ENCODE results near the gene PLAA. TPM values are rescaled to one million over a fixed set of nuclear protein-coding genes. Genes with fewer than 3 reads are reported as not detected.

Gene PLAA
- total RNA-seq (10 to 100 TPM; 28.0 to 31.0 TPM), polyA plus RNA-seq (ENCODE audit: insufficient read length in 6 of 6) (10 to 100 TPM; 31.1 to 36.8 (median 34.1) TPM)
- long read RNA-seq, donor 1, full-length matches to known transcripts, result 5 of 26 reads
- long read RNA-seq, donor 1, partial matches to known transcripts, result 15 of 26 reads
- long read RNA-seq, donor 1, other reads (novel, unspliced or antisense), result 6 of 26 reads
- long read RNA-seq, donor 2, full-length matches to known transcripts, result 9 of 9 reads
- long read RNA-seq, donor 2, partial matches to known transcripts, result 0 of 9 reads
- long read RNA-seq, donor 2, other reads (novel, unspliced or antisense), result 0 of 9 reads
- long read RNA-seq, donor 3, full-length matches to known transcripts, result 5 of 5 reads
- long read RNA-seq, donor 3, partial matches to known transcripts, result 0 of 5 reads
- long read RNA-seq, donor 3, other reads (novel, unspliced or antisense), result 0 of 5 reads
- long read RNA-seq, donor 4, full-length matches to known transcripts, result 1 of 4 reads
- long read RNA-seq, donor 4, partial matches to known transcripts, result 2 of 4 reads
- long read RNA-seq, donor 4, other reads (novel, unspliced or antisense), result 1 of 4 reads
- long read RNA-seq, donor 5, result 0 reads
- long read RNA-seq, donor 6, full-length matches to known transcripts, result 1 of 1 reads
- long read RNA-seq, donor 6, partial matches to known transcripts, result 0 of 1 reads
- long read RNA-seq, donor 6, other reads (novel, unspliced or antisense), result 0 of 1 reads
- long read RNA-seq, donor 7, full-length matches to known transcripts, result 2 of 2 reads
- long read RNA-seq, donor 7, partial matches to known transcripts, result 0 of 2 reads
- long read RNA-seq, donor 7, other reads (novel, unspliced or antisense), result 0 of 2 reads
- long read RNA-seq, donor 8, full-length matches to known transcripts, result 2 of 2 reads
- long read RNA-seq, donor 8, partial matches to known transcripts, result 0 of 2 reads
- long read RNA-seq, donor 8, other reads (novel, unspliced or antisense), result 0 of 2 reads
- long read RNA-seq, donor 9, result 0 reads
- long read RNA-seq, donor 10, partial matches to known transcripts, result 1 of 1 reads
- long read RNA-seq, donor 10, other reads (novel, unspliced or antisense), result 0 of 1 reads
- long read RNA-seq, donor 11, full-length matches to known transcripts, result 9 of 9 reads
- long read RNA-seq, donor 11, partial matches to known transcripts, result 0 of 9 reads
- long read RNA-seq, donor 11, other reads (novel, unspliced or antisense), result 0 of 9 reads
- long read RNA-seq, donor 12, full-length matches to known transcripts, result 2 of 2 reads
- long read RNA-seq, donor 12, partial matches to known transcripts, result 0 of 2 reads
- long read RNA-seq, donor 12, other reads (novel, unspliced or antisense), result 0 of 2 reads

DNA sequence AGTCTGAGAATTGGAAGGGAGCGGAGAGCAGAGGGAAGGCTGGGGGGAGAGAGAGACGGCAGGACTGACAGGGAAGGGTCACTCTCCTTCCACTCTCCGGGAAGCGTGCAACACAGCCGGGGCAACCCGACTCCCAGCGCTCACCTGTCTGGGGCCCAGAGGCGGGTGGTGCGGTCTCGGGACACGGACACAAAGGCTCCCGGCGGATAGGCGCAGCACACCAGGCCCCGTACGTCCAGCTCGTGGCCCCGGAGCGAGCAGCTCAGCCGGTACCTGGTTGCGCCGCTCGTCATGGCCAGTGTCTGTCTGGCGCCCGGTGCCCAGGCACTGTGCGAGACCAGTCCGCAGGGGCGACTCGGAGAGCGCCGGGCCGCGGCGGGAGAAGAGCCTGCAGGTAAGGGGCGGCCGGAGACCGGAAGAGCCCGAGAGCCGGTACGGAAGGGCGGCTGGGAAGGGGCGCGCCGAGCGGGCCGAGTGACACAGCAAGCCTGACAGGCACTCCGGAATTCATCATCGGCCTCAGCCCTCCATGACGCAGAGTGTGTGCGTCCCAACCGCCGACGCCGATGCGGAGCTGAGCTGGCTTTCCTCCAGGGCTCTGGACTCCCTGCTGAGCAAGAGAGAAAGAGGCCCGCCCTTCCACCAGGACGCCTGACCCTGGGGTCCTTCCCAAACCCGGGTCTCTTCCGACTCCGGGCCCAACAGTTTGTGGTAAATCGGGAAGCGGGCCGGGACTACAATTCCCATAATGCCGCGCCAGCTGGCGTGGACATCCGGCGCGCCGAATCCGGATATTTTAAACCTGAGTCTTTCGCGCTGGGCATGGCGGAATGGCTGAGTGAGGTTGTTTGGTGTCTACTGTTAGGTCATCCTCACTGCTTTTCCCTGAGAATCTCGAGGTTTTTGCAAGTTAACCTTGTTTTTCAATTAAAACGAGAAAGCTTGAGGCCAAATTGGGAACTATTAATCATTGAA is at the start of gene PLAA:
PLAA (minus strand) TSS at position 490 of the 975 bp plus-strand sequence; CDS start at position 293, 197 bp downstream.
- DNase-seq (peak; percentile 93 to 95 (median 94)), ATAC-seq (peak; percentile 100)
- intact Hi-C loops (cut with DNase I), result loop anchor here in 1 of 2 donors (10.0 kb wide), 1 partner anchor 52 kb away; the partner anchor contains the start of gene CAAP1
- no peaks in the 10 kb centered on the region for H3K9me3 ChIP-seq
- peak within 1 kb of the TSS; percentile 96 for H3K27ac ChIP-seq
- H3K4me3 ChIP-seq, result peak within 1 kb of the TSS; percentile 90 to 98
- H3K27me3 ChIP-seq, result no peaks in the 10 kb centered on the region
- TF ChIP-seq, protein P1, sequence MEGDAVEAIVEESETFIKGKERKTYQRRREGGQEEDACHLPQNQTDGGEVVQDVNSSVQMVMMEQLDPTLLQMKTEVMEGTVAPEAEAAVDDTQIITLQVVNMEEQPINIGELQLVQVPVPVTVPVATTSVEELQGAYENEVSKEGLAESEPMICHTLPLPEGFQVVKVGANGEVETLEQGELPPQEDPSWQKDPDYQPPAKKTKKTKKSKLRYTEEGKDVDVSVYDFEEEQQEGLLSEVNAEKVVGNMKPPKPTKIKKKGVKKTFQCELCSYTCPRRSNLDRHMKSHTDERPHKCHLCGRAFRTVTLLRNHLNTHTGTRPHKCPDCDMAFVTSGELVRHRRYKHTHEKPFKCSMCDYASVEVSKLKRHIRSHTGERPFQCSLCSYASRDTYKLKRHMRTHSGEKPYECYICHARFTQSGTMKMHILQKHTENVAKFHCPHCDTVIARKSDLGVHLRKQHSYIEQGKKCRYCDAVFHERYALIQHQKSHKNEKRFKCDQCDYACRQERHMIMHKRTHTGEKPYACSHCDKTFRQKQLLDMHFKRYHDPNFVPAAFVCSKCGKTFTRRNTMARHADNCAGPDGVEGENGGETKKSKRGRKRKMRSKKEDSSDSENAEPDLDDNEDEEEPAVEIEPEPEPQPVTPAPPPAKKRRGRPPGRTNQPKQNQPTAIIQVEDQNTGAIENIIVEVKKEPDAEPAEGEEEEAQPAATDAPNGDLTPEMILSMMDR (IDR thresholded peaks at IDR 0.05), result peak in 1 of 2 donors; percentile 25
- no peaks in the 10 kb centered on the region for H3K36me3 ChIP-seq
- peaks cover 14 to 40% of the 10 kb centered on the region in 2 donors for H3K4me1 ChIP-seq

DNA sequence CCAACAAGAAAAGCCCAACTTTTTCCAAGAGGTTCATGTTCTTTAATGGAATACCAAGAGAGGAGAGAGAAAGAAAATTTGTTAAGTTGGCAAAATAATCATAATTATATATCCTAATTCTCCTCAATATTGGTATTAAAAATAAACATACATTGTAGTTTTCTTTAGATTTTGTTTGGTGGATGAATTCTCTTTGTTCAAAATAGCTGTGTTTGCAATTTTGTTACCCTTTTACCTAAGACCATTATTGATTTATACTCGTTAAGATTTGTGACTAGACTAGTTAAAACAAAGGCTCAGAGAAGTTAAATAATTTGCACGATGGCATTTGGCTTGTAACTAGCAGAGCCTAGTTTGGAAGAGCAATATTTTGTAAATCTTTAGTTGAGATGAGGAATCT is 48.8 kb upstream of the PLAA start:
- intact Hi-C loops (cut with DNase I), result no loop called here
- no peaks in the 10 kb centered on the region for H3K9me3 ChIP-seq
- peaks cover 0 to 14% of the 10 kb centered on the region in 2 donors for H3K36me3 ChIP-seq
- ATAC-seq, result no peak
- no peaks in the 10 kb centered on the region for H3K27me3 ChIP-seq
- H3K4me1 ChIP-seq, result no peaks in the 10 kb centered on the region
- TF ChIP-seq, protein P1 (IDR thresholded peaks at IDR 0.05), result no peak
- no peak for DNase-seq
- H3K27ac ChIP-seq, result no peak overlapping the region
- H3K4me3 ChIP-seq, result no peak overlapping the region

DNA sequence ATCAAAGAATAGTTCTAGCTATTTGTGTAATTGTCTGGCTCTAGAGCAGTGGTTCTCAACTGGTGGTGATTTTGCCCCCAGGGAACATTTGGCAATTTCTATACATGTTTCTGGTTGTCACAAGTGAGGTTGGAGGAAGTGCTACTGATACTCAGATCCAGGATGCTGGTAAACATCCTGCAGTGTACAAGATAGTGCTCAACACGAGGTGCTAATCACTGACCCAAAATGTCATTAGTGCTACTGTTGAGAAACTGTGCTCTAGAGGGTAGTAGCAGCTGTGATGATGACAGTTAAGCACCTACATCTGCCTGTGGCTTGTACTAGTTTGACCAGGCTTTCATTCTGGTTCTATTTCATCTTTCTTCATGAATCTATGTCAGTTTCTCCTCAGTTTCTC is 36.3 kb upstream of the PLAA start:
- Histone ChIP-seq H3K9me3 (no peaks in the 10 kb centered on the region), H3K27me3 (no peaks in the 10 kb centered on the region), H3K4me1 (no peaks in the 10 kb centered on the region), H3K4me3 (no peak overlapping the region), H3K27ac (no peak overlapping the region), H3K36me3 (peaks cover 0 to 53% of the 10 kb centered on the region in 2 donors)
- intact Hi-C loops (cut with DNase I), result no loop called here
- no peak for DNase-seq
- TF ChIP-seq, protein P1 (IDR thresholded peaks at IDR 0.05), result no peak
- no peak for ATAC-seq
